Measurements from ENCODE around the gene IGSF23. TPM values are rescaled to one million over a fixed set of nuclear protein-coding genes. Genes with fewer than 3 reads are reported as not detected.

IGSF23 gene
- total and polyA plus RNA-seq, 8 donors: 0.73 TPM; not detected in 7

DNA sequence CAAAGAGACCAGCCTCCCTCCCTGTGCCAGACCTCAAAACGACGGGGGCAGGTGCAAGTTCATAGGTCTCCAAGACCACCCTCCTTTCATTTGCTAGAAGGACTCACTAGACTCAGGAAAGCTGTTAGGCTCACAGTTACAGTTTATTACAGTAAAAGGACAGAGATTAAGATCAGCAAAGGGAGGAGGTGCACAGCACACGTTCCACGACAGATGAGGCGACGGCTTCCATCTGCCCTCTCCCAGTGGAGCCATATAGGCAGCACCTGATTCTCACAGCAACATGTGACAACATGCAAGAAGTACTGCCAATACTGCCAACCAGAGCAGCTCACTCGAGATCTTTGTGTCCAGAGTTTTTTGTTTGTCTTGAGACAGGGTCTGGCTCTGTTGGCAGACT lies 48.5 kb downstream of the IGSF23 start:
- Histone ChIP-seq H3K36me3 (peaks cover 32 to 68% (median 68%) of the 10 kb centered on the region in 4 donors), H3K4me1 (peaks cover 0 to 14% (median 0%) of the 10 kb centered on the region in 4 donors), H3K4me3 (no peak overlapping the region), H3K9me3 (no peaks in the 10 kb centered on the region), H3K27me3 (no peaks in the 10 kb centered on the region), H3K27ac (no peak overlapping the region)
- WGBS, 5 donors: 67 to 75% (median 72%) methylated on average over 7 of the region's 7 CpGs
- TF ChIP-seq POLR2A (IDR thresholded peaks at IDR 0.05): no peak
- TF ChIP-seq, protein P1, sequence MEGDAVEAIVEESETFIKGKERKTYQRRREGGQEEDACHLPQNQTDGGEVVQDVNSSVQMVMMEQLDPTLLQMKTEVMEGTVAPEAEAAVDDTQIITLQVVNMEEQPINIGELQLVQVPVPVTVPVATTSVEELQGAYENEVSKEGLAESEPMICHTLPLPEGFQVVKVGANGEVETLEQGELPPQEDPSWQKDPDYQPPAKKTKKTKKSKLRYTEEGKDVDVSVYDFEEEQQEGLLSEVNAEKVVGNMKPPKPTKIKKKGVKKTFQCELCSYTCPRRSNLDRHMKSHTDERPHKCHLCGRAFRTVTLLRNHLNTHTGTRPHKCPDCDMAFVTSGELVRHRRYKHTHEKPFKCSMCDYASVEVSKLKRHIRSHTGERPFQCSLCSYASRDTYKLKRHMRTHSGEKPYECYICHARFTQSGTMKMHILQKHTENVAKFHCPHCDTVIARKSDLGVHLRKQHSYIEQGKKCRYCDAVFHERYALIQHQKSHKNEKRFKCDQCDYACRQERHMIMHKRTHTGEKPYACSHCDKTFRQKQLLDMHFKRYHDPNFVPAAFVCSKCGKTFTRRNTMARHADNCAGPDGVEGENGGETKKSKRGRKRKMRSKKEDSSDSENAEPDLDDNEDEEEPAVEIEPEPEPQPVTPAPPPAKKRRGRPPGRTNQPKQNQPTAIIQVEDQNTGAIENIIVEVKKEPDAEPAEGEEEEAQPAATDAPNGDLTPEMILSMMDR (IDR thresholded peaks at IDR 0.05): no peak
- no peak for TF ChIP-seq POLR2AphosphoS5 (IDR thresholded peaks at IDR 0.05)
- no peak for TF ChIP-seq EP300 (IDR thresholded peaks at IDR 0.05)
- intact Hi-C loops (cut with DNase I; ENCODE audit: low total_unique reads): no loop called here
- DNase-seq: no peak

DNA sequence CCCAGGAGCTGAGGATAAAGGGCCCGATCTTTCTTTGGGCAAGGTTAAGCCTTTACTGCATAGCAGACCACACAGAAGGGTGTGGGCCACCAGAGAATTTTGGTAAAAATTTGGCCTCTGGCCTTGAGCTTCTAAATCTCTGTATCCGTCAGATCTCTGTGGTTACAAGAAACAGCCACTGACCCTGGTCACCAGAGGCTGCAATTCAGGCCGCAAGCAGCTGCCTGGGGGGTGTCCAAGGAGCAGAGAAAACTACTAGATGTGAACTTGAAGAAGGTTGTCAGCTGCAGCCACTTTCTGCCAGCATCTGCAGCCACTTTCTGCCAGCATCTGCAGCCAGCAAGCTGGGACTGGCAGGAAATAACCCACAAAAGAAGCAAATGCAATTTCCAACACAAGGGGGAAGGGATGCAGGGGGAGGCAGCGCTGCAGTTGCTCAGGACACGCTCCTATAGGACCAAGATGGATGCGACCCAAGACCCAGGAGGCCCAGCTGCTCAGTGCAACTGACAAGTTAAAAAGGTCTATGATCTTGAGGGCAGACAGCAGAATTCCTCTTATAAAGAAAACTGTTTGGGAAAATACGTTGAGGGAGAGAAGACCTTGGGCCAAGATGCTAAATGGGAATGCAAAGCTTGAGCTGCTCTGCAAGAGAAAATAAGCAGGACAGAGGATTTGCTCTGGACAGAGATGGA lies 49.5 kb downstream of the IGSF23 start:
- Histone ChIP-seq H3K27me3 (no peaks in the 10 kb centered on the region), H3K36me3 (peaks cover 32 to 65% (median 62%) of the 10 kb centered on the region in 4 donors), H3K4me3 (no peak overlapping the region), H3K9me3 (no peaks in the 10 kb centered on the region), H3K4me1 (peaks cover 0 to 7% (median 0%) of the 10 kb centered on the region in 4 donors), H3K27ac (no peak overlapping the region)
- no peak for DNase-seq
- WGBS, 5 donors: 76 to 80% (median 77%) methylated on average over 7 of the region's 7 CpGs
- intact Hi-C loops (cut with DNase I; ENCODE audit: low total_unique reads): no loop called here
- TF ChIP-seq POLR2AphosphoS5 (IDR thresholded peaks at IDR 0.05) (no peak), EP300 (IDR thresholded peaks at IDR 0.05) (no peak), POLR2A (IDR thresholded peaks at IDR 0.05) (no peak)
- TF ChIP-seq, protein P1 (IDR thresholded peaks at IDR 0.05): no peak

DNA sequence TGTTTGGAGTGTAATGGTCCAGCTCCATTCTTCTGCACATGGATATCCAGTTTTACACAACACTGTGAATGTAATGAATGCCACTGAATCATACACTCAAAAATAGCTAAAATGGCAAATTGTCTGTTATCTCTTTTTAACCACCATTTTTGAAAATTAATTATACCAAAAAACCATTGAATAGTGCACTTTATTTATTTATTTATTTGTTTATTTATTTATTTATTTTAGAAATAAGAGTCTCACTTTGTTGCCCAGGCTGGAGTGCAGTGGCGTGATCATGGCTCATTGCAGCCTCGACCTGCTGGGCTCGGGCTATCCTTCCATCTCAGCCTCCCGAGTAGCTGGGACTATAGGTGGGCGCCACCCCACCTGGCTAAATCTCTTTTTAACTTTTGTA lies 50.6 kb downstream of the IGSF23 start:
- Histone ChIP-seq H3K27ac (no peak overlapping the region), H3K4me3 (no peak overlapping the region), H3K27me3 (no peaks in the 10 kb centered on the region), H3K36me3 (peaks cover 24 to 53% (median 50%) of the 10 kb centered on the region in 4 donors), H3K9me3 (no peaks in the 10 kb centered on the region), H3K4me1 (peaks cover 0 to 7% (median 0%) of the 10 kb centered on the region in 4 donors)
- no peak for DNase-seq
- 96 to 98% (median 97%) methylated on average over 5 of the region's 5 CpGs for WGBS, 5 donors
- TF ChIP-seq POLR2AphosphoS5 (IDR thresholded peaks at IDR 0.05) (no peak), POLR2A (IDR thresholded peaks at IDR 0.05) (no peak), EP300 (IDR thresholded peaks at IDR 0.05) (no peak)
- TF ChIP-seq, protein P1 (IDR thresholded peaks at IDR 0.05): no peak
- intact Hi-C loops (cut with DNase I; ENCODE audit: low total_unique reads): no loop called here

DNA sequence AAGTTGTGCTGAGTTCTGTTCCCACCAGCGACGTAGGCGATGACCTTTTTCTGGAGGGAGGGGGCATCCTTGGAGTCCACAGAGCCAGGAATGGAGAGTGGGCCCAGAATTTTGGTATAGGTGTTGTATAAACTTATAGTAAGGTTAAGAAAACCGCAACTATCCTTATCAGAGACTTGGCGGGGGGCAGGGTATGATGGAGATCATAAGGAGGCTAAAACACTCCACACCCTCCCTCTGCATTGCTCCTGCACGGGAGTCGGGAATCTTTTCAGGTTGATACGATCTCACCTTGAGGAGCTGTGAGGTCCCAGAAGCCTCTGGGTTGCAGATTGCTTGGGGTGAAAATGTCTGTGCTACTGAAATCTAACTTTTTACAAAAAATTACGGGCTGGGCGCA lies 51.6 kb downstream of the IGSF23 start:
- peaks cover 0 to 7% (median 0%) of the 10 kb centered on the region in 4 donors for H3K4me1 ChIP-seq
- DNase-seq: no peak
- H3K27me3 ChIP-seq: no peaks in the 10 kb centered on the region
- no peak overlapping the region for H3K27ac ChIP-seq
- 91 to 96% (median 93%) methylated on average over 10 of the region's 10 CpGs for WGBS, 5 donors
- intact Hi-C loops (cut with DNase I; ENCODE audit: low total_unique reads): no loop called here
- no peak for TF ChIP-seq POLR2A (IDR thresholded peaks at IDR 0.05)
- TF ChIP-seq POLR2AphosphoS5 (IDR thresholded peaks at IDR 0.05): no peak
- TF ChIP-seq EP300 (IDR thresholded peaks at IDR 0.05): no peak
- TF ChIP-seq, protein P1 (IDR thresholded peaks at IDR 0.05): no peak
- H3K36me3 ChIP-seq: peaks cover 14 to 43% (median 41%) of the 10 kb centered on the region in 4 donors
- H3K4me3 ChIP-seq: no peak overlapping the region
- no peaks in the 10 kb centered on the region for H3K9me3 ChIP-seq

All from stomach (tissue), 9 donors.